Right lobe of liver (tissue), 6 donors: Measurements from ENCODE around the gene KCTD21. TPM values are rescaled to one million over a fixed set of nuclear protein-coding genes. Genes with fewer than 3 reads are reported as not detected.

Experiments
- ATAC-seq, 4 donors: fragments of 200-7000 bp; cut with Tn5 transposase; one replicate each; pipeline ENCODE4 v1.9.1; 2020; ENCODE audit warnings: mild to moderate bottlenecking in 4 of 4, moderate library complexity in 4 of 4
- DNase-seq, 3 donors: peaks; one replicate each; pipeline ENCODE4 v3.0.0-alpha.2; 2020
- H3K27ac ChIP-seq, 3 donors: fragments of 200-600 bp; one replicate each; pipeline ENCODE4 v1.8.0; 2022
- H3K27me3 ChIP-seq, 2 donors: fragments of 200-600 bp; one replicate each; pipeline ENCODE4 v1.8.0; 2022
- H3K36me3 ChIP-seq, 4 donors: fragments of 200-600 bp; sonication (generic) in 1 of 4; one replicate each; pipeline versions ENCODE4 v1.5.1 to v1.8.0; 2017 to 2022; ENCODE audit warnings: control low read depth in 1 of 4
- H3K4me1 ChIP-seq, 4 donors: fragments of 200-600 bp; sonication (generic) in 1 of 4; one replicate each; pipeline versions ENCODE4 v1.5.1 to v1.8.0; 2017 to 2022; ENCODE audit warnings: control low read depth in 1 of 4
- H3K4me3 ChIP-seq, 3 donors: fragments of 200-600 bp; one replicate each; pipeline ENCODE4 v1.8.0; 2022
- H3K9me3 ChIP-seq, 4 donors: fragments of 200-600 bp; sonication (generic) in 1 of 4; one replicate each; pipeline versions ENCODE4 v1.5.1 to v1.8.0; 2017 to 2022; ENCODE audit warnings: control low read depth in 1 of 4
- POLR2A ChIP-seq: fragments of 450-650 bp; IDR thresholded peaks from one replicate; pipeline ENCODE4 v1.6.1; 2017; ENCODE audit warnings: antibody characterized with exemption, mild to moderate bottlenecking
- WGBS: methylation state at CpG from one replicate; pipeline ENCODE4 v1.1.6; 2018; ENCODE audit warnings: low coverage, low lambda C conversion rate; ENCODE audit not compliant: insufficient coverage; ENCODE audit errors: missing lambda C conversion rate; 5-methylcytosine and 5-hydroxymethylcytosine counted together
- intact Hi-C, 2 donors: fragments of 100-400 bp; cut with DNase I; formaldehyde crosslinking; loops; one replicate each; pipeline versions ENCODE4 v1.11.2 to v1.14.1; 2022
- total RNA-seq, 6 experiments: library from RNA; depleted of rRNA in 2 of 6; stranded (reverse); fragments of >200 nt in 2 of 6; fragmentation: NEBNext Ultra II Directional in 3 of 6; extraction: Animal tissue kit (Norgen Biotek cat#: 25700) in 3 of 6; gene quantifications; one replicate each; pipeline versions ENCODE4 v1.1.0 to v1.2.4, GENCODE V29; 2016 to 2023
- TF ChIP-seq, protein P1 (sequence below), 4 donors: fragments of 200-600 bp in 3 of 4; fragments of 450-650 bp in 1 of 4; IDR thresholded peaks; one replicate each; pipeline versions ENCODE4 v1.5.1 to v1.8.0; 2016 to 2022; ENCODE audit warnings: antibody characterized with exemption in 4 of 4, mild to moderate bottlenecking in 2 of 4
- donor health status: DM: no; HTN: yes; CAD: no.
- donor health status: DM: no; HTN: no; CAD: no.
- donor health status: DM: no; HTN: no; CAD: no.
- donor health status: DM: no; HTN: yes; CAD: no.
- donor health status: DM: no; HTN: yes; CAD: no.

KCTD21 gene
- total RNA-seq, 6 experiments from 2014 or later = 9.6 to 15.6 (median 11.9) TPM

DNA sequence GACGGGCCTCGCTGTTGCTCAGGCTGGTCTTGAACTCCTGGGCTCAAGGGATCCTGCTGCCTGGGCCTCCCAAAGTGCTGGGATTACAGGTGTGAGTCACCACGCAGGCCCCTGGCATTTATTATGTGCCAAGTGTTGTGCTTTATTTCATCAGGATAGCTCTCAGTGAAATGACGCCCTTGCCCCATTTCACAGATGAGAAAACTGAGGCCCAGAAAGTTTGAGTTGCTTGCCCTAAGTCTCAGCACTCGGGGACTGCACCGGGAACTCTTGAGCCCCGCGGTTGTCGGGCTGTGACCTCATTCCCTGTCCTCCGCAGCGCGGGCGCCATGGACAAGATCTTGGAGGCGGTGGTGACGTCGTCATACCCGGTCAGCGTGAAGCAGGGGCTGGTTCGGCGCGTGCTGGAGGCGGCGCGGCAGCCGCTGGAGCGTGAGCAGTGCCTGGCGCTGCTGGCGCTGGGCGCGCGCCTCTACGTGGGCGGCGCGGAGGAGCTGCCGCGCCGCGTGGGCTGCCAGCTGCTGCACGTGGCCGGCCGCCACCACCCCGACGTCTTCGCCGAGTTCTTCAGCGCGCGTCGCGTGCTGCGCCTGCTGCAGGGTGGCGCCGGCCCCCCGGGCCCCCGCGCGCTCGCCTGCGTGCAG is 7.6 kb upstream of the KCTD21 start:
- Histone ChIP-seq H3K36me3 (peaks cover 0 to 4% (median 2%) of the 10 kb centered on the region in 4 donors), H3K27me3 (no peaks in the 10 kb centered on the region), H3K27ac (no peak overlapping the region), H3K9me3 (no peaks in the 10 kb centered on the region), H3K4me1 (peaks cover 0 to 6% (median 2%) of the 10 kb centered on the region in 4 donors), H3K4me3 (no peak overlapping the region)
- WGBS = 100% methylated on average over 1 of the region's 60 CpGs
- intact Hi-C loops = no loop called here
- ATAC-seq (no peak), DNase-seq (no peak)
- TF ChIP-seq, protein P1, sequence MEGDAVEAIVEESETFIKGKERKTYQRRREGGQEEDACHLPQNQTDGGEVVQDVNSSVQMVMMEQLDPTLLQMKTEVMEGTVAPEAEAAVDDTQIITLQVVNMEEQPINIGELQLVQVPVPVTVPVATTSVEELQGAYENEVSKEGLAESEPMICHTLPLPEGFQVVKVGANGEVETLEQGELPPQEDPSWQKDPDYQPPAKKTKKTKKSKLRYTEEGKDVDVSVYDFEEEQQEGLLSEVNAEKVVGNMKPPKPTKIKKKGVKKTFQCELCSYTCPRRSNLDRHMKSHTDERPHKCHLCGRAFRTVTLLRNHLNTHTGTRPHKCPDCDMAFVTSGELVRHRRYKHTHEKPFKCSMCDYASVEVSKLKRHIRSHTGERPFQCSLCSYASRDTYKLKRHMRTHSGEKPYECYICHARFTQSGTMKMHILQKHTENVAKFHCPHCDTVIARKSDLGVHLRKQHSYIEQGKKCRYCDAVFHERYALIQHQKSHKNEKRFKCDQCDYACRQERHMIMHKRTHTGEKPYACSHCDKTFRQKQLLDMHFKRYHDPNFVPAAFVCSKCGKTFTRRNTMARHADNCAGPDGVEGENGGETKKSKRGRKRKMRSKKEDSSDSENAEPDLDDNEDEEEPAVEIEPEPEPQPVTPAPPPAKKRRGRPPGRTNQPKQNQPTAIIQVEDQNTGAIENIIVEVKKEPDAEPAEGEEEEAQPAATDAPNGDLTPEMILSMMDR (IDR thresholded peaks at IDR 0.05) = no peak
- no peak for TF ChIP-seq POLR2A

DNA sequence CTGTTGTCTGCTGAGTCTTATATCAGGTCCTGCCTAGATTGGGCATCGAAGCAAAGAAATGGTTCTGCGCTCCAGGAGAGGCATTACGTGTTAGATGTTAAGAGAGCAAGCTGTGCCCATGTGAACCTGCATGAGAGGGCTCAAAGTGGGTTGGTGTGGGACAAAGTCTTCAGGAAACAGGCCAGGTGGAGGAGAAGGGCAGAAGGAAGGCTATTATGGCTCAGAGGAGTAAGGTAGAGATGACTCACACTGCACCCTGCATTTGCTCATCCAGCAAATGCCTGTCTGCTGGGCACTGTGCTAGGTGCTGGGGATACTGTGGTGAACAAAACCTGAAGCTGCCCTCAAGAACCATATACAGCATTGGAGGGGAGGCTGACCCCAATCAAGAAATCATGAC is 6.1 kb upstream of the KCTD21 start:
- no peaks in the 10 kb centered on the region for H3K27me3 ChIP-seq
- H3K9me3 ChIP-seq = no peaks in the 10 kb centered on the region
- H3K27ac ChIP-seq = no peak overlapping the region
- peaks cover 0 to 21% (median 3%) of the 10 kb centered on the region in 4 donors for H3K4me1 ChIP-seq
- peaks cover 0 to 4% (median 0%) of the 10 kb centered on the region in 4 donors for H3K36me3 ChIP-seq
- DNase-seq (no peak), ATAC-seq (peak in 1 of 4 donors; percentile 10)
- WGBS = 97% methylated on average over 3 of the region's 3 CpGs
- no peak for TF ChIP-seq POLR2A
- TF ChIP-seq, protein P1 (IDR thresholded peaks at IDR 0.05) = no peak
- no peak overlapping the region for H3K4me3 ChIP-seq
- intact Hi-C loops = no loop called here

DNA sequence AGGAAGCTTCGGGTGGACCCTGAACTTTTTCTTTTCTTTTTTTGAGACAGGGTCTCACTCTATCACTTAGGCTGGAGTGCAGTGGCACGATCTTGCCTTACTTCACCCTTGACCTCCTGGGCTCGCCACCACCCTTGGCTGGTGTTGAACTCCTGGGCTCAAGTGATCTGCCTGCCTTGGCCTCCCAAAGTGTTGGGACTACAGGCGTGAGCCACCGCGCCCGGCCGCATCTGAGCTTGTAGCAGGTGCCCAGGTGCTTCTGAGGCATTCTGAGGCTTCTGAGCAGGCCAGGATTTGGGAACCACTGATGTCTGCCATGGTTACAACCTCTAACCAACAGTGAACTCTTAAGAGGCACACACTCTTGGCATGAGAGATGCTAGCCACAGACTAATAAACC is 5.4 kb upstream of the KCTD21 start:
- H3K27ac ChIP-seq = no peak overlapping the region
- peaks cover 0 to 27% (median 6%) of the 10 kb centered on the region in 4 donors for H3K4me1 ChIP-seq
- TF ChIP-seq, protein P1 (IDR thresholded peaks at IDR 0.05) = no peak
- TF ChIP-seq POLR2A = no peak
- intact Hi-C loops = no loop called here
- H3K4me3 ChIP-seq = no peak overlapping the region
- WGBS = 100% methylated on average over 1 of the region's 8 CpGs
- H3K9me3 ChIP-seq = no peaks in the 10 kb centered on the region
- no peak for ATAC-seq
- H3K27me3 ChIP-seq = no peaks in the 10 kb centered on the region
- DNase-seq = no peak
- peaks cover 0 to 4% (median 0%) of the 10 kb centered on the region in 4 donors for H3K36me3 ChIP-seq

DNA sequence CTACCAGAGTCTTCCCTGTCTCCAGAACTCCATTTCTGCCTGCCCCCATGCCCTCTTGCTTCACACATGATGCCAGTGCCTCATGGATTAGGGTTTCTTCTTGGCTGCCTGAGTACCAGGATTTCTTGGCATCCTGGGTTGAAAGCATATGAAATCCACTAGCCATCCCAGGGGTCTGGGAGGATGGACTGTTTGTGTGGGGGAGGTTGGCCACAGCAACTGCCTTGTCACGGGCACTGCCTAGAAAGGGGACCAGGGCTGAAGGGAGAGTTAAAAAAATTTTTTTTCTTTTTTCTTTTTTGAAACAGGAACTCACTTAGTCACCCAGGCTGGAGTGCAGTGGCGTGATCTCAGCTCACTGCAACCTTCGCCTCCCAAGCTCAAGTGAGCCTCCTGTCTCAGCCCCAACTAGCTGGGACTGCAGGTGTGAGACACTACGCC is 4.5 kb upstream of the KCTD21 start:
- Histone ChIP-seq H3K27ac (peak overlapping the region in 1 of 3 donors; percentile 22), H3K4me1 (peaks cover 0 to 27% (median 6%) of the 10 kb centered on the region in 4 donors), H3K4me3 (no peak overlapping the region), H3K36me3 (no peaks in the 10 kb centered on the region), H3K27me3 (no peaks in the 10 kb centered on the region), H3K9me3 (no peaks in the 10 kb centered on the region)
- TF ChIP-seq, protein P1 (IDR thresholded peaks at IDR 0.05) = no peak
- no peak for TF ChIP-seq POLR2A
- no peak for ATAC-seq
- no peak for DNase-seq
- intact Hi-C loops = no loop called here
- WGBS = 73% methylated on average over 4 of the region's 4 CpGs
